HG03196 (cell line): ENCODE measurements around the gene HILPDA.
"Not testable (repeated sequence)": the region's sequence is repeated elsewhere in the genome, so short reads cannot be mapped to it uniquely, and the experiment has no call there.

Experiments
- ATAC-seq: cut with Tn5 transposase; IDR thresholded peaks from one replicate; pipeline ENCODE4 v1.9.1; 2021; ENCODE audit not compliant: unreplicated experiment

HILPDA gene

GRCh38 chr7:128431221-128431620 lies 24.5 kb upstream of the HILPDA start:
- ATAC-seq: no peak

GRCh38 chr7:128431754-128432153 lies 23.9 kb upstream of the HILPDA start:
- no peak for ATAC-seq

- no peak for ATAC-seq
These were observed 21.0 kb upstream of the HILPDA start for GRCh38 chr7:128434413-128435326.

GRCh38 chr7:128435327-128435686 lies 20.4 kb upstream of the HILPDA start:
- ATAC-seq: no peak

GRCh38 chr7:128437426-128438332 lies 18.0 kb upstream of the HILPDA start:
- no peak for ATAC-seq

- ATAC-seq: no peak
These were observed 13.3 kb upstream of the HILPDA start for GRCh38 chr7:128442356-128442755.

- no peak for ATAC-seq
These were observed 11.7 kb upstream of the HILPDA start for GRCh38 chr7:128443831-128444600.

- ATAC-seq: no peak
These were observed 9.4 kb upstream of the HILPDA start for GRCh38 chr7:128446306-128446705.

- ATAC-seq: no peak
These were observed 7.6 kb upstream of the HILPDA start for GRCh38 chr7:128447941-128448564.

- no peak for ATAC-seq
These were observed 6.9 kb upstream of the HILPDA start for GRCh38 chr7:128448751-128449302.

GRCh38 chr7:128450409-128450808 lies 5.3 kb upstream of the HILPDA start:
- no peak for ATAC-seq

- no peak for ATAC-seq
These were observed 4.8 kb upstream of the HILPDA start for GRCh38 chr7:128450913-128451312.

- no peak for ATAC-seq
These were observed 3.1 kb upstream of the HILPDA start for GRCh38 chr7:128452552-128452951.

- no peak for ATAC-seq
These were observed 1.6 kb upstream of the HILPDA start for GRCh38 chr7:128453836-128454804.

- no peak for ATAC-seq
These were observed 703 bp upstream of the HILPDA start for GRCh38 chr7:128454808-128455542.

- ATAC-seq: no peak
These were observed 612 bp downstream of the HILPDA start for GRCh38 chr7:128456255-128456725.

GRCh38 chr7:128457385-128457784 lies 1.7 kb downstream of the HILPDA start:
- not testable (repeated sequence) for ATAC-seq

GRCh38 chr7:128458956-128459355 lies 3.3 kb downstream of the HILPDA start:
- peak; percentile 21 for ATAC-seq
